Measurements from ENCODE around the gene SRA1. TPM values are rescaled to one million over a fixed set of nuclear protein-coding genes. Genes with fewer than 3 reads are reported as not detected.

Gene SRA1
- total and polyA plus RNA-seq, 2 experiments from 2014 or later = 46.2 to 90.6 TPM

DNA sequence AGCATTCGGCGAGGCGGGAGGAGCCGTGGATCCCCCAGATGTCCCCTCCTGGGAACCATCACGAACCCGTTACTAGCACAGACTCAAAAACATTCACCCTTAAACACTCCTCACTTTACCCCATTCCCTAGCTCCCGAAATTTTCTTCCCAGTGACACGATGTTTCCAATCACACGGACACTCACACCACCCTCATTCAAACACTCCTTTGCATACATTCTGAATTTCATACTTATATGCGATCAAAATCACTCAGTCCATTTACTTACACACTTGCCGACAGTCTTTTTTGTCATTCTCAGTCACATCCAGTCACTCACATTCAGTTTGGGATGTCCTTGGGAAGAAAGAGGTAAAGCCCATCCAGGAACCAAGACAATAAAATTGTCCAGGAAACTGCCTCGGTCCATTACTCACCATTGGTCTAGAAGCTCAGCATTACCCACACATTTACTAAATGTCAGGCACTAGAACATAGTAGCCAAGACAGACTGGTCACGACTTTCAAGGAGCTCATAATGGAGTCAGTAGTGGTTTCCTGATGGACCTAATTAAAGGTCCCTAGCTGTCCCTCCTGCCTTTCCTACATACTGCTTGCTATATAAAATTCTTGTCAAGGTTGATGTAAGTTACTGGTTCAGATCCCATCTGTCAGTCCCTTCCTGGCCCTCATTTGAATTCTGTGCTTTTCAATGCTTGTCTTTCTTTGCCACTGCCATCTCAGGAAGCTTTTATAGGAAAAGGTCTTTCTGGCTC lies 7.9 kb upstream of the SRA1 start:
- Histone ChIP-seq H4K20me1 (ENCODE audit: insufficient read depth) (no peaks in the 10 kb centered on the region), H3K36me3 (ENCODE audit: low read depth) (peaks cover 8% of the 10 kb centered on the region; the same call in 1 of the 2 replicates), H3K9me2 (ENCODE audit: insufficient read depth) (no peaks in the 10 kb centered on the region), H3F3A (ENCODE audit: insufficient read depth) (0 out of 2 replicates have a peak, but pooled peaks cover 13% of the 10 kb centered on the region), H3K4me1 (ENCODE audit: insufficient read depth) (peaks cover 18% of the 10 kb centered on the region), H3K4me3 (peak overlapping the region; percentile 90), H3K9me3 (ENCODE audit: low read depth) (no peaks in the 10 kb centered on the region), H3K79me2 (ENCODE audit: insufficient read depth) (peaks cover 56% of the 10 kb centered on the region), H2AFZ (peak overlapping the region; percentile 81), H3K27me3 (replicated peaks; ENCODE audit: insufficient read depth) (no peaks in the 10 kb centered on the region), H3K4me2 (ENCODE audit: unreplicated experiment) (peak overlapping the region; percentile 98), H3K27ac (peak overlapping the region; percentile 81), H3K9ac (peak overlapping the region; percentile 85)
- peak; percentile 80 for DNase-seq
- in situ Hi-C loops (cut with MboI) = no loop called here
- 2 to 3% methylated on average over 13 of the region's 13 CpGs for WGBS, 2 experiments (ENCODE audit: low coverage in 1 of 2, low lambda C conversion rate in 2 of 2, missing lambda C conversion rate in 2 of 2)
- TF ChIP-seq EZH2phosphoT487 (IDR thresholded peaks at IDR 0.05; ENCODE audit: insufficient read depth, low read depth) = no peak
- no peak for TF ChIP-seq EZH2 (IDR thresholded peaks at IDR 0.05; ENCODE audit: insufficient read depth, poor library complexity, severe bottlenecking)

DNA sequence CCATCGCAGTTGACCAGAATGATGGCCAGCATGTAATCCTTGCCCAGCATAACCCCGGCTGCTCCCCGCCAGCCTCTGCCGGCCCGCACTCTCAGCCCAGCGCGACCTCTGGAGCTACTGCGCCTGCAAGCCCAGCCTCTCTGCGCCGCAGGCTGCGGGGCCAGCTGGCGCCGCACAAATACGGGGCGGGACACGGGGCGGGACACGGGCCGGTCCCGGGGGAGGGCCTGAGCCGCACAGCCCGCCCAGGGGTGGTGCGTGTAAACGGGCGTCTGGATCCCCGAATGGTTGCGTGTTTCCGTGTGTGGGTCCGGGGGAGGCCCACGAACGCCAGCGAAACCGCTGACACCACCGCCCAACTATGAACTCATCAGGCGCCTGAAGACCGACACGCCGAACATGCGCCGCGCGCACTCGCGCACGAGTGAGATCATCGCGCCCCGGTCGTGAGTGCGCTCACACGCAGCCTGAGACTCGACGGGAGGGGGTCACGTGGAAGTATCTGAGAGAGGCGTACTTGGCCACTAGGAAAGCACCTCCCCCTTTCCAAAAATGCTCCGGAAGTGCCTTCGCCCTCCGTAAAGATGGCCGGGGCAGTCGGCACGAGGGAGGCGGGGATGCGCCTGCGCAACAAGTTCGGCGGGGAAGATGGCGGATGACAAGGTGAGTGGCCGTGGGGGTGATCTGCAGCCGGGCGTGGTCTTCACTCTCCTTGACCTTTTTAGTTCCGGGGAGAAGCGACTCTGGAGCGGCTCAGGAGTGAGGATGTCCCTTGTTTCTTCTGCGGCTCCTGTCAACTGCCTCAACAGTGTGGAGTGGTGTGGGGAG lies 7.1 kb upstream of the SRA1 start, which contains the start of the genes APBB3 and SLC35A4:
TSS of gene APBB3 (minus strand) at position 403 of the 828 bp plus-strand sequence. CDS start at position 50, 353 bp downstream.
TSS of gene SLC35A4 (plus strand) at position 633 of the 828 bp plus-strand sequence. CDS start 2,342 bp downstream, outside the sequence.
- H3K27me3 ChIP-seq (replicated peaks; ENCODE audit: insufficient read depth) = no peaks in the 10 kb centered on the region
- WGBS, 2 experiments (ENCODE audit: low coverage in 1 of 2, low lambda C conversion rate in 2 of 2, missing lambda C conversion rate in 2 of 2) = 0 to 1% methylated on average over 60 to 68 of the region's 74 CpGs
- in situ Hi-C loops (cut with MboI) = no loop called here

DNA sequence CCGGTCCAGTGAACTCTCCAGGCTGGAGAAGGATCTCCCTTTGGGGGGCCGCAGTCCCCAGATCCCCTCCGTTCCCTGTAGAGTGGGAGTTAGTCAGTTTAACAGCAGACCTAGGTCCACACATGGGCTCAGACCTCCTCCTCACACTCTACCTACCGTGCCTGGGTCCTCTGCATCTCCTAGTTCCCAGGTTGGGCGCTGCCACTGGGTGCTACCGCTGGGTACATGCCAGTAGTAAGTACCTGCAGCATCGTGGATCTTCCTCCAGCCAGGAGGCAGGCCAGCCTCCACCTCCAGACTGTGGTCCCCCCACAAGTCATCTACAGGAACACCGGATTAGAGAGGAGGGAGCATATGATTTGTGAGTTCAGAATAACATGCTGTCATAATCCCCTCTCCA lies 6.3 kb upstream of the SRA1 start:
- H3K27ac ChIP-seq = peak overlapping the region; percentile 81
- H2AFZ ChIP-seq = peak overlapping the region; percentile 81
- H3K4me3 ChIP-seq = peak overlapping the region; percentile 90
- peak overlapping the region; percentile 85 for H3K9ac ChIP-seq
- no peaks in the 10 kb centered on the region for H4K20me1 ChIP-seq (ENCODE audit: insufficient read depth)
- H3K79me2 ChIP-seq (ENCODE audit: insufficient read depth) = peaks cover 49% of the 10 kb centered on the region
- 52 to 55% methylated on average over 8 of the region's 8 CpGs for WGBS, 2 experiments (ENCODE audit: low coverage in 1 of 2, low lambda C conversion rate in 2 of 2, missing lambda C conversion rate in 2 of 2)
- peaks cover 13% of the 10 kb centered on the region; the same call in 1 of the 2 replicates for H3F3A ChIP-seq (ENCODE audit: insufficient read depth)
- H3K27me3 ChIP-seq (replicated peaks; ENCODE audit: insufficient read depth) = no peaks in the 10 kb centered on the region
- no peak for DNase-seq
- TF ChIP-seq EZH2phosphoT487 (IDR thresholded peaks at IDR 0.05; ENCODE audit: insufficient read depth, low read depth) (no peak), EZH2 (IDR thresholded peaks at IDR 0.05; ENCODE audit: insufficient read depth, poor library complexity, severe bottlenecking) (no peak)
- H3K9me3 ChIP-seq (ENCODE audit: low read depth) = no peaks in the 10 kb centered on the region
- H3K4me1 ChIP-seq (ENCODE audit: insufficient read depth) = peaks cover 18% of the 10 kb centered on the region
- H3K36me3 ChIP-seq (ENCODE audit: low read depth) = peaks cover 8% of the 10 kb centered on the region; the same call in 1 of the 2 replicates
- peak overlapping the region; percentile 92 for H3K4me2 ChIP-seq (ENCODE audit: unreplicated experiment)
- in situ Hi-C loops (cut with MboI) = no loop called here
- no peaks in the 10 kb centered on the region for H3K9me2 ChIP-seq (ENCODE audit: insufficient read depth)

More for the DNA sequence above, 7.1 kb upstream of the SRA1 start, which contains the start of the genes APBB3 and SLC35A4:
- no peak for TF ChIP-seq EZH2 (IDR thresholded peaks at IDR 0.05; ENCODE audit: insufficient read depth, poor library complexity, severe bottlenecking)
- no peak for TF ChIP-seq EZH2phosphoT487 (IDR thresholded peaks at IDR 0.05; ENCODE audit: insufficient read depth, low read depth)
- DNase-seq = peak; percentile 100
- H3K36me3 ChIP-seq (ENCODE audit: low read depth) = peaks cover 8% of the 10 kb centered on the region; the same call in 1 of the 2 replicates
- peak within 1 kb of the TSS; percentile 81 for H2AFZ ChIP-seq
- peaks cover 18% of the 10 kb centered on the region for H3K4me1 ChIP-seq (ENCODE audit: insufficient read depth)
- no peaks in the 10 kb centered on the region for H3K9me2 ChIP-seq (ENCODE audit: insufficient read depth)
- peaks cover 56% of the 10 kb centered on the region for H3K79me2 ChIP-seq (ENCODE audit: insufficient read depth)
- H3K4me2 ChIP-seq (ENCODE audit: unreplicated experiment) = peak within 1 kb of the TSS; percentile 98
- H3K9ac ChIP-seq = peak within 1 kb of the TSS; percentile 85
- H4K20me1 ChIP-seq (ENCODE audit: insufficient read depth) = no peaks in the 10 kb centered on the region
- H3K9me3 ChIP-seq (ENCODE audit: low read depth) = no peaks in the 10 kb centered on the region
- peak within 1 kb of the TSS; percentile 90 for H3K4me3 ChIP-seq
- 0 out of 2 replicates have a peak, but pooled peaks cover 13% of the 10 kb centered on the region for H3F3A ChIP-seq (ENCODE audit: insufficient read depth)
- H3K27ac ChIP-seq = peak within 1 kb of the TSS; percentile 81
